GM12878 (cell line): ENCODE results near the gene FARSB. TPM values are rescaled to one million over a fixed set of nuclear protein-coding genes. Genes with fewer than 3 reads are reported as not detected.

Source experiments
- ATAC-seq: fragments of 200-7000 bp; cut with Tn5 transposase; 3 replicates; pipeline ENCODE4 v1.9.1; 2020; ENCODE audit warnings: mild to moderate bottlenecking, moderate library complexity
- BruUV-seq: library from RNA; stranded (reverse); fragments of 400-500 nt; replicated peaks from 2 replicates; lab custom pipeline; 2021; lab: Mats Ljungman, UMichigan
- CTCF ChIA-PET: fragments of 300-600 bp; sonication (Branson Sonifier 250); formaldehyde crosslinking; extraction: SDS; loops from one replicate; lab custom pipeline; 2021; ENCODE audit warnings: inconsistent platforms; lab: Yijun Ruan, JAX
- POLR2A ChIA-PET: fragments of 350-600 bp; formaldehyde crosslinking; extraction: SDS; loops from one replicate; lab custom pipeline; 2021; ENCODE audit warnings: inconsistent platforms; lab: Charles Lee
- RAD21 ChIA-PET: fragments of 300-600 bp; sonication (Branson Sonifier 250); formaldehyde crosslinking; loops from one replicate; lab custom pipeline; 2023; ENCODE audit warnings: antibody characterized with exemption; ENCODE audit not compliant: unreplicated experiment; lab: Charles Lee
- SMC1A ChIA-PET: fragments of 300-600 bp; sonication (Branson Sonifier 250); formaldehyde crosslinking; loops from one replicate; lab custom pipeline; 2023; ENCODE audit not compliant: unreplicated experiment, uncharacterized antibody; lab: Charles Lee
- DNase-seq: peaks from one replicate; pipeline ENCODE4 v3.0.0-alpha.2; 2011; ENCODE audit warnings: low read depth, low spot score
- FAIRE-seq: peaks from 3 replicates; lab custom pipeline; 2011; peaks lifted over from hg19 to GRCh38; lab: Jason Lieb, UNC
- H2AFZ ChIP-seq: 2 replicates; pipeline ENCODE4 v1.6.0; 2011; ENCODE audit warnings: low read depth, low read length, control low read depth; ENCODE audit not compliant: control insufficient read depth
- H3K27ac ChIP-seq: 2 replicates; pipeline ENCODE4 v1.5.1; 2011; ENCODE audit warnings: control low read depth; ENCODE audit not compliant: control insufficient read depth, insufficient read depth
- H3K27me3 ChIP-seq, 2 experiments: replicated peaks in 1 of 2; 2 replicates each; pipeline versions ENCODE4 v1.6.0 to v1.6.1; 2011; ENCODE audit warnings: low read length in 1 of 2; ENCODE audit not compliant: control insufficient read depth in 2 of 2, insufficient read depth in 2 of 2
- H3K36me3 ChIP-seq, 2 experiments: 2 replicates each; pipeline ENCODE4 v1.5.1; 2011; ENCODE audit warnings: low read length in 1 of 2; ENCODE audit not compliant: control insufficient read depth in 2 of 2, insufficient read depth in 2 of 2
- H3K4me1 ChIP-seq: 2 replicates; pipeline ENCODE4 v1.6.1; 2011; ENCODE audit warnings: mild to moderate bottlenecking, low read length, moderate library complexity, mixed read lengths; ENCODE audit not compliant: control insufficient read depth, insufficient read depth
- H3K4me2 ChIP-seq: 2 replicates; pipeline ENCODE4 v1.6.0; 2011; ENCODE audit warnings: control low read depth; ENCODE audit not compliant: control insufficient read depth, insufficient read depth
- H3K4me3 ChIP-seq: fragments of 200-600 bp; sonication (generic); 2 replicates; pipeline ENCODE4 v1.5.1; 2016
- H3K79me2 ChIP-seq: 2 replicates; pipeline ENCODE4 v1.6.0; 2011; ENCODE audit warnings: low read length; ENCODE audit not compliant: control insufficient read depth, insufficient read depth
- H3K9ac ChIP-seq: 2 replicates; pipeline ENCODE4 v1.8.0; 2011; ENCODE audit warnings: low read length, control low read depth, mixed read lengths; ENCODE audit not compliant: control insufficient read depth, insufficient read depth
- H3K9me3 ChIP-seq: replicated peaks from 3 replicates; pipeline ENCODE4 v1.5.1; 2011; ENCODE audit warnings: mild to moderate bottlenecking, low read length; ENCODE audit not compliant: control insufficient read depth, insufficient read depth
- H4K20me1 ChIP-seq: 2 replicates; pipeline ENCODE4 v1.6.0; 2011; ENCODE audit not compliant: control insufficient read depth, insufficient read depth
- BACH1 ChIP-seq: fragments of 450-650 bp; IDR thresholded peaks from 2 replicates; pipeline ENCODE4 v1.6.1; 2017; ENCODE audit warnings: mild to moderate bottlenecking, borderline replicate concordance
- ETV6 ChIP-seq, 2 experiments: fragments of 450-650 bp in 1 of 2; IDR thresholded peaks in 1 of 2; conservative IDR thresholded peaks in 1 of 2; 2 replicates each; pipeline ENCODE4 v1.6.1; 2014; ENCODE audit warnings: antibody characterized with exemption in 1 of 2, borderline replicate concordance in 1 of 2, low read depth in 1 of 2, mild to moderate bottlenecking in 1 of 2, moderate library complexity in 1 of 2
- LARP7 ChIP-seq: fragments of 450-650 bp; IDR thresholded peaks from 2 replicates; pipeline ENCODE4 v1.6.1; 2017; ENCODE audit warnings: mild to moderate bottlenecking
- MEF2A ChIP-seq: IDR thresholded peaks from 2 replicates; pipeline ENCODE4 v1.6.1; 2011; ENCODE audit warnings: low read depth, mild to moderate bottlenecking, low read length, moderate library complexity; ENCODE audit not compliant: insufficient read depth
- MTA3 ChIP-seq: IDR thresholded peaks from 2 replicates; pipeline ENCODE4 v1.6.1; 2012; ENCODE audit warnings: low read length, inconsistent platforms, borderline replicate concordance
- MYB ChIP-seq: fragments of 150-350 bp; IDR thresholded peaks from 2 replicates; pipeline ENCODE4 v1.6.1; 2014; ENCODE audit warnings: mild to moderate bottlenecking, low read depth, low read length, borderline replicate concordance
- NBN ChIP-seq: fragments of 450-650 bp; IDR thresholded peaks from 2 replicates; pipeline ENCODE4 v1.6.1; 2016
- PML ChIP-seq: IDR thresholded peaks from 2 replicates; pipeline ENCODE4 v1.6.1; 2012; ENCODE audit warnings: low read length, inconsistent platforms
- POLR2AphosphoS2 ChIP-seq: IDR thresholded peaks from 2 replicates; pipeline ENCODE4 v1.6.1; 2011; ENCODE audit warnings: low read depth, mild to moderate bottlenecking, low read length, improper control_type of control experiment, moderate library complexity
- USF1 ChIP-seq: IDR thresholded peaks from 2 replicates; pipeline ENCODE4 v1.6.1; 2011; ENCODE audit warnings: borderline replicate concordance, low read depth, mild to moderate bottlenecking, moderate library complexity, mixed read lengths, low read length; ENCODE audit not compliant: insufficient read depth; ENCODE audit errors: extremely low read length
- WGBS: methylation state at CpG from one replicate; pipeline ENCODE4 v1.1.6; 2016; ENCODE audit warnings: low lambda C conversion rate; ENCODE audit not compliant: insufficient replicate concordance, insufficient coverage; ENCODE audit errors: missing lambda C conversion rate; 5-methylcytosine and 5-hydroxymethylcytosine counted together
- in situ Hi-C: fragments of 300-500 bp; cut with MboI; formaldehyde crosslinking; loops from 9 replicates; pipeline ENCODE4 v1.14.3; 2018; ENCODE audit warnings: mixed read lengths
- intact Hi-C: fragments of 100-400 bp; cut with micrococcal nuclease; formaldehyde crosslinking; loops from one replicate; pipeline ENCODE4 v1.14.2; 2022; ENCODE audit not compliant: unreplicated experiment
- polyA plus RNA-seq, 11 experiments: library from polyadenylated mRNA; depleted of rRNA in 4 of 11; unstranded in 6 of 11; stranded (reverse) in 5 of 11; fragments of >200 nt; fragmentation: Nextera tagmentation in 4 of 11; fragmentation: Illumina TruSeq in 1 of 11; extraction: Ambion mirVana in 4 of 11; extraction: Trizol in 1 of 11; gene quantifications; 1 replicate in 1 of 11; 2 replicates in 10 of 11; pipeline versions ENCODE4 v1.2.1 to v1.2.3, GENCODE V29; 2011 to 2016; ENCODE audit warnings: inconsistent platforms in 2 of 11, missing spikeins in 2 of 11, low read depth in 1 of 11
- total RNA-seq, 4 experiments: library from RNA; depleted of rRNA in 3 of 4; stranded (reverse); fragments of >200 nt in 3 of 4; fragmentation: Illumina TruSeq in 1 of 4; extraction: Trizol in 1 of 4; gene quantifications; 2 replicates each; pipeline versions ENCODE4 v1.2.1 to v1.2.3, GENCODE V29; 2013 to 2021

The FARSB gene
- total and polyA plus RNA-seq, 10 of the 15 experiments (the other 5 are each of a cell fraction or from before 2014, with no cell fraction given) = 32.4 to 127 (median 73.8) TPM

- Histone ChIP-seq H2AFZ (no peak overlapping the region), H3K9me3 (no peaks in the 10 kb centered on the region), H3K4me1 (no peaks in the 10 kb centered on the region), H3K4me3 (no peak overlapping the region), H3K4me2 (no peak overlapping the region), H4K20me1 (no peaks in the 10 kb centered on the region), H3K27me3 (no peaks in the 10 kb centered on the region), H3K79me2 (no peaks in the 10 kb centered on the region), H3K36me3 (peaks cover 2 to 14% of the 10 kb centered on the region in 2 experiments), H3K9ac (no peak overlapping the region), H3K27ac (no peak overlapping the region)
- TF ChIP-seq LARP7 = no peak
- TF ChIP-seq MYB = no peak
- no peak for TF ChIP-seq PML
- TF ChIP-seq MEF2A = no peak
- 80% methylated on average over 2 of the region's 2 CpGs for WGBS
- FAIRE-seq = no peak
- ChIA-PET RAD21 (no interaction called here), POLR2A (no interaction called here), SMC1A (interaction anchor here (0.7 to 3.8 kb wide), 3 partner anchors 13 to 152 kb away, joined by 3 to 16 read pairs (median 3); partner anchors contain the start of gene FARSB), CTCF (no interaction called here)
- in situ Hi-C loops (no loop called here), intact Hi-C loops (no loop called here)
- no TSS peak for BruUV-seq
- no peak for ATAC-seq
- DNase-seq = no peak
These were observed 14.6 kb downstream of the FARSB start for GRCh38 chr2:222641336-222641735.

- FAIRE-seq = no peak
- CTCF ChIA-PET = interaction anchor here (1.6 kb wide), 1 partner anchor 319 kb away, joined by 3 read pairs; no protein-coding TSS in a partner anchor
- RAD21 ChIA-PET = no interaction called here
- no peak overlapping the region for H3K9ac ChIP-seq
- no peaks in the 10 kb centered on the region for H3K79me2 ChIP-seq
- H3K27me3 ChIP-seq = no peaks in the 10 kb centered on the region
- no peak overlapping the region for H3K4me3 ChIP-seq
- H3K27ac ChIP-seq = no peak overlapping the region
- H2AFZ ChIP-seq = no peak overlapping the region
- POLR2A ChIA-PET = no interaction called here
- DNase-seq = no peak
- peaks cover 2 to 15% of the 10 kb centered on the region in 2 experiments for H3K36me3 ChIP-seq
- H3K9me3 ChIP-seq = no peaks in the 10 kb centered on the region
- WGBS = 100% methylated on average over 1 of the region's 1 CpG
- SMC1A ChIA-PET = interaction anchor here (1.4 kb wide), 1 partner anchor 11 kb away, joined by 4 read pairs; no protein-coding TSS in a partner anchor
- no peaks in the 10 kb centered on the region for H3K4me1 ChIP-seq
- BruUV-seq = no TSS peak
- in situ Hi-C loops (no loop called here), intact Hi-C loops (no loop called here)
- TF ChIP-seq BACH1 = no peak
- TF ChIP-seq POLR2AphosphoS2 = no peak
- TF ChIP-seq ETV6 (conservative IDR thresholded peaks at IDR 0.05 in 1 of 2, IDR thresholded peaks at IDR 0.05 in 1 of 2; ENCODE audit: borderline replicate concordance in 1 of 2, low read depth in 1 of 2) = no peak
- TF ChIP-seq NBN = no peak
- TF ChIP-seq USF1 = no peak
- no peak for TF ChIP-seq MTA3
- no peak for ATAC-seq
- H3K4me2 ChIP-seq = no peak overlapping the region
- H4K20me1 ChIP-seq = no peaks in the 10 kb centered on the region
These were observed 18.8 kb downstream of the FARSB start for GRCh38 chr2:222637067-222637466.
